Memory B cell (primary cell): ENCODE results near the gene POGK.
"Not testable (repeated sequence)": the region's sequence is repeated elsewhere in the genome, so short reads cannot be mapped to it uniquely, and the experiment has no call there.

ENCODE experiments used
- ATAC-seq: fragments of 150-1000 bp; cut with Tn5 transposase; 2 replicates; pipeline ENCODE4 v1.10.0; 2021; ENCODE audit warnings: low read depth, mild to moderate bottlenecking, moderate library complexity
- DNase-seq, 2 donors: peaks; one replicate each; pipeline ENCODE4 v3.0.0; 2022; ENCODE audit warnings: low spot score in 2 of 2
- H3K27ac Mint-ChIP-seq: one replicate; pipeline ENCODE4 v1.8.0; 2022; ENCODE audit warnings: mild to moderate bottlenecking, moderate library complexity, mixed read lengths
- H3K27me3 Mint-ChIP-seq: one replicate; pipeline ENCODE4 v1.8.0; 2022; ENCODE audit warnings: mixed read lengths
- H3K36me3 Mint-ChIP-seq: one replicate; pipeline ENCODE4 v1.8.0; 2022; ENCODE audit warnings: mild to moderate bottlenecking, mixed read lengths
- H3K4me1 Mint-ChIP-seq: one replicate; pipeline ENCODE4 v1.8.0; 2022; ENCODE audit warnings: mixed read lengths
- H3K4me3 Mint-ChIP-seq: one replicate; pipeline ENCODE4 v1.8.0; 2022; ENCODE audit warnings: mild to moderate bottlenecking, moderate library complexity, mixed read lengths
- H3K9me3 Mint-ChIP-seq: one replicate; pipeline ENCODE4 v1.8.0; 2022; ENCODE audit warnings: mixed read lengths

Gene POGK

DNA sequence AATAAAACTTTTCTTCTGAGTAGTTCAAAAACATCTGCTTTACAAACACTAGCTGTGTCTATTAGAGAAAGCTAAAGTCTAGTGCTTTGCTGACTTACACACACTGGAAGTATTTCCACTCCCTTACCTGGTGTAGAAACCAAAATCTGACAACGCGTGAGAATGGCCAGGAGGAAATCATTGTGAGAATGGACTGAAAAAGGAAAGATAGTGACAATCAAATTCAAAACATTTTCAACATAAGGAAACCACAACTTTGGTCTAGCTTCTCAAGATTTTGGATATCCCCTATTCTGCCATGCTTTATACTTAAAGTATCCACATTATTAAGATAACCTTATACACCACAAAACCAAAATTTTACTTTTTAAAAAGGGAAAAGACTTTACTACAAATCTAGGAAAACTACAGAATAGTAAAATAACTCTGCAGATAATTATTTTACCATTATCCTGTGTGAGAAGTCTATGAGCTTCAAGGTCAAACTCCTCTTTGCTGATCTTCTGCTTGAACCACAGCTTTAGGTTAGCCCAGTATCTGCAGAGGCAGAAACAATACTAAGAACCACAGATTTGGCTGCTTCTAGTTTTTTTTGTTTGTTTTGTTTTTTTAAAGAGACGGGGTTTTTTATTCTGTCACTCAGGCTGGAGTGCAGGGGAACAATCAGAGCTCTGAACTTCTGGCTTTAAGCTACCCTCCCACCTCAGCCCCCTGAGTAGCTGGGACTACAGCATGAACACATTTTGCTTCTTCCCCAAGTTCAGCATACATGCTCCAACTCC is 30.2 kb downstream of the POGK start:
- ATAC-seq: no peak
- no peaks in the 10 kb centered on the region for H3K9me3 Mint-ChIP-seq
- no peaks in the 10 kb centered on the region for H3K27me3 Mint-ChIP-seq
- H3K27ac Mint-ChIP-seq: no peak overlapping the region
- peaks cover 11% of the 10 kb centered on the region for H3K4me1 Mint-ChIP-seq
- H3K36me3 Mint-ChIP-seq: peaks cover 11% of the 10 kb centered on the region
- H3K4me3 Mint-ChIP-seq: no peak overlapping the region
- no peak for DNase-seq

DNA sequence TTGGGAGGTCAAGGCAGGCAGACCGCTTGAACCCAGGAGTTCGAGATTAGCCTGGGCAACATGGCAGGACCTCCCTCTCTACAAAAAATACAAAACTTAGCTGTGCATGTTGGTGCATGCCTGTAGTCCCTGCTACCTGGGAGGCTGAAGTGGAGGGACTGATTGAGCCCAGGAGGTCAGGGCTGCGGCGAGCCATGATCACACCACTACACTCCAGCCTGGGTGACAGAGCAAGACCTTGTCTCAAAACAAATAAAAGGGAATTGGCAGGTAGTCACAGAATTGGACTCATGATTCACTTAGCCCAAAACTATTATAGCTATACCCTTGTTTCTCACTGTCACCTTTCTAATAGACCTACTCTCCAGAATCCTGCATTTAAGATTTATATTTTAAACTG is 31.3 kb downstream of the POGK start:
- Mint-ChIP-seq H3K4me1 (peaks cover 17% of the 10 kb centered on the region), H3K4me3 (no peak overlapping the region), H3K36me3 (peaks cover 11% of the 10 kb centered on the region), H3K9me3 (no peaks in the 10 kb centered on the region), H3K27ac (no peak overlapping the region), H3K27me3 (no peaks in the 10 kb centered on the region)
- ATAC-seq: no peak
- DNase-seq: no peak

DNA sequence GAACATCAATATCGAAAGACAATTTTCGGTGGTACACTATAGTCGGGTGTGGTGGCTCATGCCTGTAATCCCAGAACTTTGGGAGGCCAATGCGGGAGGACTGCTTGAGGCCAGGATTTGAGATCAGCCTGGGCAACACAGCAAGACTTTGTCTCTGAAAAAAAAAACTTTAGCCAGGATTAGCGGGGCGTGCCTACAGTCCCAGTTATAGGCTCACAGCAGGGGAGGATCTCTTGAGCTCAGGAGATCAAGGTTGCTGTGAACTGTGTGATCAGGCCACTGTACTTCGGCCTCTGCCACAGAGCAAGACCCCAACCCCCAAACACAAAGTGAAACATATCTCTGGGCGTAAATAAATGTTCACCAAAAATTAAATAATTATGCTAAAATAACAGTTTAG is 35.2 kb downstream of the POGK start:
- Mint-ChIP-seq H3K9me3 (no peaks in the 10 kb centered on the region), H3K27me3 (no peaks in the 10 kb centered on the region), H3K36me3 (peaks cover 2% of the 10 kb centered on the region), H3K4me1 (peaks cover 17% of the 10 kb centered on the region), H3K4me3 (peak overlapping the region; percentile 5), H3K27ac (no peak overlapping the region)
- no peak for DNase-seq
- no peak for ATAC-seq

DNA sequence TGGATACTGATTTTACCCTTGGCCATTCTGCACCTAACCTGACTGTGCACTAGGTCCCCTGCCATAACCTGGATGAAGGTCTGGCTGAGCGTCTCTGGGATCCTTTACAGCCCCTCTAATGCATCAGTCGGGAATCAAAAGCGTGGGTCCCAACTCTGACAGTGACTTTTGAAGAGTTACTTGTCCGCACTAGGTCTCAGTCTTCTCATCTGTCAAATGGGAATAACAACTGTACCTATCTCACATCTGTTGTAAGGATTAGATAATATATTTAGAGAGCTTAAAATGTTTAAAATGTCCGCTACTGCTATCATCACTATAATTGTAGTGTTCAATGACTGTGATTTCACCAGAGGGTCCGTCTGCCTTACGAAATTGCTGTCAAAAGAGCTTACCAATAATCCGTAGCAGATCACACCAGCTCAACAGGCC is 36.0 kb downstream of the POGK start:
- Mint-ChIP-seq H3K27me3 (no peaks in the 10 kb centered on the region), H3K4me3 (peak overlapping the region; percentile 80), H3K36me3 (peaks cover 2% of the 10 kb centered on the region), H3K9me3 (no peaks in the 10 kb centered on the region), H3K27ac (peak overlapping the region; percentile 46), H3K4me1 (peaks cover 17% of the 10 kb centered on the region)
- ATAC-seq: no peak
- no peak for DNase-seq

DNA sequence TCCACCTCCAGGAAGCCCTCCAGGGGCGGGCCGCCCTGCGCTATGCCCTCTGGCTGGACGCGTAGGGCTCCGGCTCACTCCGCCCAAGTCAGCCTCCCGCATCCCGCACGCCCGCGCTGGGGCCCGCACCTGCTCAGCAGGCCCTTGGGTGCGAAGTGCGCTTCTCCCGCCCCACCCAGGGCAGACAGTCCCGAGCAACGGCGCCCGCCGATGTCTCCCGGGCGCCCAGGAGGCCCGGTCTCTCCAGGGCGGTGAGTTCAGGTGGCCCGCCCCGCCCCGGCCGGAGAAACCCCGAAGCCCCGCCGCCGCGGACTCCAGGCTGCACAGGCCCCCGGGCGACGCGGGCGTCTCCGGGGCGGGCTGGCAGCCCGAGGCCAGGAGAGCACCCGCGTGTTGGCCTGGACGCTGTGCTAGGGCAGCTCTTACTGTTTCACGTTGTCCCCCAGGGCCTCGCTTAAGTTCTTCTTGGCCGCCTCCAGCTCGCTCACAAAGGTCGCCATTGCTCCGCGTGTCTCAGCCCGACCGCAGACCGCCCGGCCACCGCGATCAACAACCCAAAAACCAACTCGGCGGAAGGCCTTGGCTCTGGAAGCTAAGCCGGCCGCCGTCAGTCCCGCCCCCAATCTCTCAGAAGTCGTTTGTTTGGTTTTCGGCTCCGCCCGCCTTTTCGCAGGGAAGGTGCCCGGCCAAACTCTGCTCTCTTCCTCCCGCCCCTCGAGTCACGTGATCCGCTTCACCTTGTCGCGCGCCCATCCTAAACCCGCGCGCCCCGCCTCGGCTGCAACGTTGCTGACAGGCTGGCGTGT is 36.7 kb downstream of the POGK start, which contains the start of gene TADA1:
Gene TADA1, minus strand, starts transcription at position 531 of the 806 bp plus-strand sequence. Its CDS starts 31 bp downstream, at position 500.
- Mint-ChIP-seq H3K27me3 (no peaks in the 10 kb centered on the region), H3K27ac (peak within 1 kb of the TSS; percentile 46), H3K9me3 (no peaks in the 10 kb centered on the region), H3K4me1 (peaks cover 17% of the 10 kb centered on the region), H3K36me3 (peaks cover 2% of the 10 kb centered on the region), H3K4me3 (peak within 1 kb of the TSS; percentile 88)
- DNase-seq: peak; percentile 91 to 97
- ATAC-seq: peak; percentile 90

- no peak for ATAC-seq
- no peaks in the 10 kb centered on the region for H3K9me3 Mint-ChIP-seq
- peak overlapping the region; percentile 46 for H3K27ac Mint-ChIP-seq
- H3K27me3 Mint-ChIP-seq: no peaks in the 10 kb centered on the region
- H3K4me3 Mint-ChIP-seq: peak overlapping the region; percentile 88
- no peak for DNase-seq
- peaks cover 2% of the 10 kb centered on the region for H3K36me3 Mint-ChIP-seq
- H3K4me1 Mint-ChIP-seq: peaks cover 14% of the 10 kb centered on the region
Measured at GRCh38 chr1:166876540-166876838, 37.2 kb downstream of the POGK start.

DNA sequence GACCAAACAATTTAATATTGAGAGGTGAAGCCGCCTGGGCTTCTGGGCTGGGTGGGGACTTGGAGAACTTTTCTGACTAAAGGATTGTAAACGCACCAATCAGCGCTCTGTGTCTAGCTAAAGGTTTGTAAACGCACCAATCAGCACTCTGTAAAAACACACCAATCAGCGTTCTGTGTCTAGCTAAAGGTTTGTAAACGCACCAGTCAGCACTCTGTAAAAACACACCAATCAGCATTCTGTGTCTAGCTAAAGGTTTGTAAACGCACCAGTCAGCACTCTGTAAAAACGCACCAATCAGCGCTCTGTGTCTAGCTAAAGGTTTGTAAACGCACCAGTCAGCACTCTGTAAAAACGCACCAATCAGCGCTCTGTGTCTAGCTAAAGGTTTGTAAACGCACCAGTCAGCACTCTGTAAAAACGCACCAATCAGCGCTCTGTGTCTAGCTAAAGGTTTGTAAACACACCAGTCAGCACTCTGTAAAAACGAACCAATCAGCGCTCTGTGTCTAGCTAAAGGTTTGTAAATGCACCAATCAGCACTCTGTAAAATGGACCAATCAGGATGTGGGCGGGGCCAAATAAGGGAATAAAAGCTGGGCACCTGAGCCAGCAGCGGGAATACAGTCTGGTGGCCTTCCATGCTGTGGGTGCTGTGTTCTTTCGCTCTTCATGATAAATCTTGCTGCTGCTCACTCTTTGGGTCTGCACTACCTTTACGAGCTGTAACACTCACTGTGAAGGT is 39.1 kb downstream of the POGK start:
- H3K36me3 Mint-ChIP-seq, H3K27ac Mint-ChIP-seq, H3K27me3 Mint-ChIP-seq, H3K4me3 Mint-ChIP-seq, H3K9me3 Mint-ChIP-seq, ATAC-seq, H3K4me1 Mint-ChIP-seq, DNase-seq: not testable (repeated sequence)

- peaks cover 14% of the 10 kb centered on the region for H3K27me3 Mint-ChIP-seq
- DNase-seq: no peak
Measured at GRCh38 chr1:166882893-166883292, 43.6 kb downstream of the POGK start.

GRCh38 chr1:166884040-166884642 is 44.9 kb downstream of the POGK start:
- H3K4me3 Mint-ChIP-seq: no peak overlapping the region
- H3K9me3 Mint-ChIP-seq: no peaks in the 10 kb centered on the region
- no peaks in the 10 kb centered on the region for H3K36me3 Mint-ChIP-seq
- peaks cover 16% of the 10 kb centered on the region for H3K27me3 Mint-ChIP-seq
- DNase-seq (peak; percentile 16 to 34), ATAC-seq (peak; percentile 89)
- H3K4me1 Mint-ChIP-seq: peaks cover 4% of the 10 kb centered on the region
- no peak overlapping the region for H3K27ac Mint-ChIP-seq

More at GRCh38 chr1:166882893-166883292, 43.6 kb downstream of the POGK start:
- Mint-ChIP-seq H3K4me1 (peaks cover 4% of the 10 kb centered on the region), H3K36me3 (no peaks in the 10 kb centered on the region), H3K4me3 (no peak overlapping the region), H3K9me3 (no peaks in the 10 kb centered on the region), H3K27ac (no peak overlapping the region)
- ATAC-seq: no peak

- H3K27ac Mint-ChIP-seq: no peak overlapping the region
- peaks cover 16% of the 10 kb centered on the region for H3K27me3 Mint-ChIP-seq
- H3K4me1 Mint-ChIP-seq: peaks cover 4% of the 10 kb centered on the region
- no peaks in the 10 kb centered on the region for H3K36me3 Mint-ChIP-seq
- H3K9me3 Mint-ChIP-seq: no peaks in the 10 kb centered on the region
- ATAC-seq (no peak), DNase-seq (no peak)
- no peak overlapping the region for H3K4me3 Mint-ChIP-seq
Measured at GRCh38 chr1:166884971-166885370, 45.7 kb downstream of the POGK start.

DNA sequence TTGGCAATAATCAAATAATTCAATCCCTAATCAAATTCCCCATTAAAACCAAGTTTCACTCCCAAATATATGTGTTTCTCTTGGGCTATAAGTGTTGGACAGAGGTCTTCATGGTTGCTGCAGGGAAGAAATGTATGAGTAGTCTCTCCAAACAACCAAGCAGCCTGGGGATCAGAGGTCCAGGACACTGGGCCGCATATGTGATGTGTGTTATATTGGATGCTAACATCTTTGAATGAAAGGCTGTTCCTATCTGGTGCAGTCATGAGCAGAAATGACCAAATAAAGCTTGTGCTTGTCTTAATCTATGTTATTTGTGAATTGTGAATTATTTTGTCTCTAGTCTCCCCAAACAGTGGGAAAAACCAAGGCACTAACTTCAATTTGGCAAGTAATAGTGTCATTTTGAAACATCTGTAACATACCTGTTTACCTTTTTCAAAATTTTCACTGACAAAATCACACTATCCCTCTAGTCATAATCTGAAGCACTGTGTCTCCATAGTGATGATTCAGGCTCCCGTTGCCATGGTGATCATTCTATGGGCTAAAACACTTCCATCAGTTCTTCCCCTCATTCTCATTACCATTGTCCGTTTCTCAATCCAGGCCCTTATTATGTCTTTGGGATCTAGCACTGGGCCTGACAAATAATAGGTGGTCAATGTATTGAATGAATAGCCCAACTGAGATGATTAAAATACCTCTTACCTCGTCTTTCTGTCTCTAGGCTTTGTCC is 49.3 kb downstream of the POGK start:
- DNase-seq: no peak
- H3K27me3 Mint-ChIP-seq: peaks cover 18% of the 10 kb centered on the region
- H3K27ac Mint-ChIP-seq: no peak overlapping the region
- peaks cover 4% of the 10 kb centered on the region for H3K4me1 Mint-ChIP-seq
- no peaks in the 10 kb centered on the region for H3K9me3 Mint-ChIP-seq
- ATAC-seq: no peak
- H3K4me3 Mint-ChIP-seq: no peak overlapping the region
- H3K36me3 Mint-ChIP-seq: no peaks in the 10 kb centered on the region

DNA sequence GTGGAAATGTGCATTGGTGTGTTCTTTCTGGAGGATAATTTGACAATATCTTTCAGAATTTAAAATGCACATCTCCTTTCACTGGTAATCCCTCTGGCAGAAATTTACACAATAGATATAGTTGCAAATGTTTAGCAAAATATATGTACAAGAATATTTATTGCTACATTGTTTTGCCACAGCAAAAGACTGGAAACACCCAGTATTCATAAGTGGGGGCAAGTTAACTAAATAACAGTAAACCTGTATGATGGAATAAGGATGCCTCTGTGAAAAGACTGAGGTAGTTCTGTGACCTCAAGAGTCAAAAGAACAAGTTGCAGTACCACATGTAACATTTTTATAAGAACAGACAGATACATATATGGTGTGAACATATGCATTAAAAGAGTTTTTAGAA is 50.5 kb downstream of the POGK start:
- ATAC-seq (no peak), DNase-seq (no peak)
- H3K9me3 Mint-ChIP-seq: no peaks in the 10 kb centered on the region
- H3K4me1 Mint-ChIP-seq: peaks cover 2% of the 10 kb centered on the region
- no peak overlapping the region for H3K4me3 Mint-ChIP-seq
- no peaks in the 10 kb centered on the region for H3K36me3 Mint-ChIP-seq
- no peak overlapping the region for H3K27ac Mint-ChIP-seq
- peaks cover 21% of the 10 kb centered on the region for H3K27me3 Mint-ChIP-seq

DNA sequence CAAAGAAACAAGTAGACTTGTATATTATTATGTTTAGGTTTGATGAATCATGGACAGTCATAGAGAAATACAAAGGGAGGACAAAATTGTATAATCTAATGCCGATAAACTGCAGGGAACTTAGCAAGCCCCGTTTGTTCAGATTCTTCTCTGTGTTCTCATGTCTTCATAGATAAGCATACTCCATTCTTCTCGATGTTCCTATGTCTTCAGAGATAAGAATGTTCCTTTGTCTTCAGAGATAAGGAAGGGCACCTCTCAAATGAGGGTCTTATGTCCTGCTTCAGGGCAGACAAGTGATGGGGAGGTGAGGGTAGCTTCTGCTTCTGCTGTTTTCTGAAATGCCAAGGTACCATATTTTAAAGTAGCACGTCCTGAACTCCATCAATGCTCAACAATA is 56.5 kb downstream of the POGK start:
- peaks cover 24% of the 10 kb centered on the region for H3K27me3 Mint-ChIP-seq

More for the DNA sequence above, 56.5 kb downstream of the POGK start:
- Mint-ChIP-seq H3K36me3 (peaks cover 11% of the 10 kb centered on the region), H3K27ac (no peak overlapping the region), H3K4me1 (no peaks in the 10 kb centered on the region), H3K9me3 (peaks cover 6% of the 10 kb centered on the region), H3K4me3 (no peak overlapping the region)
- ATAC-seq: no peak
- DNase-seq: no peak
